Osteoblast (primary cell): ENCODE results near the gene CDH24. TPM values are rescaled to one million over a fixed set of nuclear protein-coding genes. Genes with fewer than 3 reads are reported as not detected.

Experiments
- DNase-seq: peaks from one replicate; pipeline ENCODE4 v3.0.0; 2011; ENCODE audit warnings: low spot score, mixed read lengths; ENCODE audit not compliant: insufficient read length; ENCODE audit errors: missing footprints
- H2AFZ ChIP-seq: 2 replicates; pipeline ENCODE4 v1.6.0; 2011; ENCODE audit warnings: mild to moderate bottlenecking, low read length
- H3K27ac ChIP-seq: 2 replicates; pipeline ENCODE4 v1.5.1; 2011; ENCODE audit warnings: mild to moderate bottlenecking, low read depth, low read length, moderate library complexity
- H3K27me3 ChIP-seq: 2 replicates; pipeline ENCODE4 v1.6.0; 2012; ENCODE audit warnings: mild to moderate bottlenecking, control low read depth, inconsistent platforms, low read length, moderate library complexity; ENCODE audit not compliant: insufficient read depth
- H3K36me3 ChIP-seq: 2 replicates; pipeline ENCODE4 v1.5.1; 2011; ENCODE audit warnings: mild to moderate bottlenecking, low read length, control low read depth, moderate library complexity; ENCODE audit not compliant: insufficient read depth
- H3K4me1 ChIP-seq: 2 replicates; pipeline ENCODE4 v1.5.1; 2011; ENCODE audit warnings: mild to moderate bottlenecking, low read length, control low read depth, moderate library complexity; ENCODE audit not compliant: insufficient read depth
- H3K4me2 ChIP-seq: 2 replicates; pipeline ENCODE4 v1.6.0; 2011; ENCODE audit warnings: mild to moderate bottlenecking, low read length; ENCODE audit not compliant: insufficient read depth
- H3K4me3 ChIP-seq: fragments of 200-600 bp; sonication (generic); 3 replicates; pipeline ENCODE4 v1.5.1; 2012; ENCODE audit warnings: mild to moderate bottlenecking, low read length, inconsistent platforms; ENCODE audit not compliant: insufficient read depth
- H3K79me2 ChIP-seq: 2 replicates; pipeline ENCODE4 v1.6.0; 2012; ENCODE audit warnings: mild to moderate bottlenecking, low read length, control low read depth, inconsistent platforms; ENCODE audit not compliant: insufficient read depth
- H3K9me3 ChIP-seq: 2 replicates; pipeline ENCODE4 v1.5.1; 2011; ENCODE audit warnings: low read depth, low read length, control low read depth
- H4K20me1 ChIP-seq: 2 replicates; pipeline ENCODE4 v1.6.0; 2012; ENCODE audit warnings: mild to moderate bottlenecking, low read length, control low read depth; ENCODE audit not compliant: insufficient read depth
- total RNA-seq: library from RNA; depleted of rRNA; stranded (reverse); fragments of >200 nt; gene quantifications from 2 replicates; pipeline ENCODE4 v1.2.3, GENCODE V29; 2012
- TF ChIP-seq, protein P1 (sequence below): IDR thresholded peaks from 2 replicates; pipeline ENCODE4 v1.5.1; 2011; ENCODE audit warnings: mild to moderate bottlenecking, low read depth, low read length, moderate library complexity; ENCODE audit errors: extremely low read depth

The CDH24 gene
- total RNA-seq, 1 donor, result 3.3 TPM

DNA sequence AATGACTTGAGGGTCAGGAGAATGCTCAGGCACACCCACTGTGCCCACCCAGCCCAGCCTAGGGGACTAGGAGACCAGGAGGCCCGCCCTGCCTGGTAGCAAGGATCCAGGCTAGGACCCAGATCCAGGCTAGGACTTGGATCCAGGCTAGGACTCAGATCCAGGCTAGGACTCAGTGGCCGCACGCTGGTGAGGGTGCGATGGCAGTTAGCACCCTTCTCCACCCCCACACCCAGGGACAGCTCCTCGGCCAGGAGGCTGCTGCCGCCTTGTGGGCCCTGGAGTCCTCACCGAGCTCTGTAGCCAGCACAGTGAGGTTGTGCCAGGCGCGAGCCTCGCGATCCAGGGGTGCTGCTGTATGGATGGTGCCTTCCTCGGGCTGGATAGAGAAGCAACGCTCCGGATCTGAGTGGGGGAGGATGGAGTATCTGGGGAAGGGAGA is 5.1 kb downstream of the CDH24 start:
- H3K27ac ChIP-seq, result no peak overlapping the region
- no peaks in the 10 kb centered on the region for H3K9me3 ChIP-seq
- peak; percentile 92 for DNase-seq
- H3K4me1 ChIP-seq, result peaks cover 10% of the 10 kb centered on the region
- TF ChIP-seq, protein P1, sequence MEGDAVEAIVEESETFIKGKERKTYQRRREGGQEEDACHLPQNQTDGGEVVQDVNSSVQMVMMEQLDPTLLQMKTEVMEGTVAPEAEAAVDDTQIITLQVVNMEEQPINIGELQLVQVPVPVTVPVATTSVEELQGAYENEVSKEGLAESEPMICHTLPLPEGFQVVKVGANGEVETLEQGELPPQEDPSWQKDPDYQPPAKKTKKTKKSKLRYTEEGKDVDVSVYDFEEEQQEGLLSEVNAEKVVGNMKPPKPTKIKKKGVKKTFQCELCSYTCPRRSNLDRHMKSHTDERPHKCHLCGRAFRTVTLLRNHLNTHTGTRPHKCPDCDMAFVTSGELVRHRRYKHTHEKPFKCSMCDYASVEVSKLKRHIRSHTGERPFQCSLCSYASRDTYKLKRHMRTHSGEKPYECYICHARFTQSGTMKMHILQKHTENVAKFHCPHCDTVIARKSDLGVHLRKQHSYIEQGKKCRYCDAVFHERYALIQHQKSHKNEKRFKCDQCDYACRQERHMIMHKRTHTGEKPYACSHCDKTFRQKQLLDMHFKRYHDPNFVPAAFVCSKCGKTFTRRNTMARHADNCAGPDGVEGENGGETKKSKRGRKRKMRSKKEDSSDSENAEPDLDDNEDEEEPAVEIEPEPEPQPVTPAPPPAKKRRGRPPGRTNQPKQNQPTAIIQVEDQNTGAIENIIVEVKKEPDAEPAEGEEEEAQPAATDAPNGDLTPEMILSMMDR, result peak; percentile 38
- H2AFZ ChIP-seq, result no peak overlapping the region
- no peak overlapping the region for H3K4me2 ChIP-seq
- H3K4me3 ChIP-seq, result no peak overlapping the region
- H4K20me1 ChIP-seq, result no peaks in the 10 kb centered on the region
- H3K27me3 ChIP-seq, result no peaks in the 10 kb centered on the region
- H3K36me3 ChIP-seq, result no peaks in the 10 kb centered on the region
- H3K79me2 ChIP-seq, result no peaks in the 10 kb centered on the region

DNA sequence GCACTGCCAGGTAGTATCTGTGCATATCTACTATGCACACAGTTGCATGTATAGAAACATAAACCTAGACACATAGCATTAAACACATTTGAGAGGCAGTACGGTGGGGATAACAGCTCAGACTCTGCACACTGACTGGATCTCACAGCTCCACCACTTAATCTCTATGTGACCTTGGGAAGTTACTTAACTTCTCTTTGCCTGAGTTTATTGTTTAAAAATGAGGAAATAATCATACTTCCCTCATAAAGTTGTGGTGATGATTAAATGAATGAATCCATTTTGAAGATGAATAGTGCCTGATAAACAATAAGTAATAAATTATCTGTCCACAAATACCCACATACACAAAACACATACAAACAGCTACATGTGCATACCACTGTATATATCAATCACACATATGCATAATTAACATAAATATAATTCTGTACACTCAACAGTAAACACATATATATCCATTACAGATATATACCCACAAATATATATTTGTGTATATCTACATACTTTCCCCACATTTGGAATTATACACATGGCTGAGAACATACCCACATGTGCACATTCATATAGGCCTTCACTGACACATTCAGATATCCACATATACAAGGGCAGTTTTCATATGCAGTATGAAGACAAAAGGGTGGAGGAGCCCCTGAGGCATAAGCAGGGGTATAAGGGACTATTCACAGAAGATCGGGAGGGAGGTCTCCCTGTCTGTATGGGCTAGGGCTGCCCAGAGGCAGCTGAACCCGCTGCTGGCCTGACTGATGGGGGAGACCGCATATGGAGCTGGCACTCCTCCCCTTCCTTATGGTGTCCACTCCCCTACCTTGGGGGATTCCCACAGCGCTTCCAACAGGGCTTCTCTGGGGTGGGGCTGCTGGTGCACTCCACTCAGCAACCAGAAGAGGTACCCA is 5.9 kb downstream of the CDH24 start:
- Histone ChIP-seq H3K4me3 (no peak overlapping the region), H3K9me3 (no peaks in the 10 kb centered on the region), H3K27me3 (no peaks in the 10 kb centered on the region)

DNA sequence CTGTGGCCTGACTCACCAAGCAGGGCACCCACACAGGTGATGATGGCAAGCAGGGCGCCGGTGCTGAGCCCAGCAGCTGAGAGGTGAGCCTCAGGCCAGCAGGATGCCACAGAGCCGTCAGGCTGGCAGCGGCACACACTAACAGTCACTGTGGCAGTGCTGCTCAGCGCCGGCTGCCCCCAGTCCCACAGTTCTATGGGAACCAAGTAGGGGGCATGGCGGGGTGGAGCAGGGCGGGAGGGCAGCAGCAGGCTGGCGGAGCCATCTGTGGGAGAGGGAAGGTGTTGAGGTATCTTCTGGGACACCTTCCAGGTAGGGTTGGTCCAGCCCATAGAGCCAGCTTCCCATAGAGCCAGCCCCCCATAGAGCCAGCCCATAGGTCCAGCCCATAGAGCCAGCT is 8.3 kb downstream of the CDH24 start:
- DNase-seq, result peak; percentile 8
- Histone ChIP-seq H3K79me2 (no peaks in the 10 kb centered on the region), H3K36me3 (no peaks in the 10 kb centered on the region), H3K4me2 (no peak overlapping the region), H4K20me1 (no peaks in the 10 kb centered on the region), H2AFZ (no peak overlapping the region), H3K27me3 (no peaks in the 10 kb centered on the region), H3K9me3 (no peaks in the 10 kb centered on the region), H3K27ac (no peak overlapping the region), H3K4me3 (no peak overlapping the region), H3K4me1 (no peaks in the 10 kb centered on the region)
- TF ChIP-seq, protein P1, result no peak

More for the DNA sequence above, 5.9 kb downstream of the CDH24 start:
- no peak overlapping the region for H3K4me2 ChIP-seq
- H3K4me1 ChIP-seq, result peaks cover 2% of the 10 kb centered on the region
- TF ChIP-seq, protein P1, result no peak
- peak; percentile 62 for DNase-seq
- no peaks in the 10 kb centered on the region for H4K20me1 ChIP-seq
- no peaks in the 10 kb centered on the region for H3K36me3 ChIP-seq
- H3K79me2 ChIP-seq, result no peaks in the 10 kb centered on the region
- no peak overlapping the region for H3K27ac ChIP-seq
- no peak overlapping the region for H2AFZ ChIP-seq

DNA sequence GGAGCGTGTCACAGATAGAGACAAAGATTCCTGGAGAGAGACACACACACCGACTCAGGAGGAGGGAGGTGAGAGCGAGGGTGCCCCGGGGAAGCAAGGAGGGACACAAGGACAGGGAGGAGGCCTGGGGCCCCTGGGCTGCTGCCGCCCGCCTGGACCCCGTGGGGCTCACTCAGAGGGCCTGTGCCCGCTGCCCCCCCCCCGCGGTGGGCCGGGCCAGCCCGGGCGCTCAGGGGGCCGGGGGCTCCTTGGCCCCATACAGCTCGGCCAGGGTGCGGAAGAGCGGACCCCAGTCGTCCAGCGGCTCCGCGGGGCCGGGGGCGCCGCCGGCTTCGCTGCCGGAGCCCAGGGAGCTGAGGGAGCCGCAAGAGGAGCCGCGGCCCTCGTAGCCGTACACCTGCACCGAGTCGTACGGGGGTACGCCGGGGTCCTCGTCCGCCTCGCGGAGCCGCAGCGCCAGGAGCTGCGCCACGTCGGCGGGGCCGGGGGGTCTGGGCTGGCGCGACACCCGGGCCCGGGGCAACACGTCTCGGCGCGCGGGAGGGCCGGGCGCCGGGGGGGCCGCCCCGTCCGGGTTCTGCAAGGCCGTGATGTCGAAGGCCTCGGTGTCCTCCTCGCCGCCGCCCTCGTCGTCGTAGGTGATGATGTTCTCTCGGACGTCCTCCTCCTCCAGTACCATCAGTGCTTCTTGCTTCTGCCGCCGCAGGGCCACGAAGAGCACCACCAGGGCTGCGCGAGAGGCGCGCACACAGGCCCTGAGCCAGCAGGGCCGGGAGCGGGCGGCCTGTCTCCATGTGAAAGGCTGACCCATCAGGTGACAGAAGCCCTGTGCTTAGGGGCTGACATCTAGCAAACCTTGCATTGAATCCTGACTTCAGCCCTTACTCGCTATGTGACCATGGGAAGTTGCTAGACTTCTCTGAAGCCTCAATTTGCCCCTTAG is 9.3 kb downstream of the CDH24 start:
- H2AFZ ChIP-seq, result no peak overlapping the region

More for the DNA sequence above, 9.3 kb downstream of the CDH24 start:
- Histone ChIP-seq H3K9me3 (no peaks in the 10 kb centered on the region), H3K27ac (no peak overlapping the region), H3K4me1 (no peaks in the 10 kb centered on the region), H3K4me3 (no peak overlapping the region), H4K20me1 (no peaks in the 10 kb centered on the region), H3K36me3 (no peaks in the 10 kb centered on the region), H3K27me3 (no peaks in the 10 kb centered on the region), H3K4me2 (no peak overlapping the region), H3K79me2 (no peaks in the 10 kb centered on the region)
- peak; percentile 73 for DNase-seq
- TF ChIP-seq, protein P1, result no peak
